ENCODE data around the gene ARTN.

Gene ARTN, protein sequence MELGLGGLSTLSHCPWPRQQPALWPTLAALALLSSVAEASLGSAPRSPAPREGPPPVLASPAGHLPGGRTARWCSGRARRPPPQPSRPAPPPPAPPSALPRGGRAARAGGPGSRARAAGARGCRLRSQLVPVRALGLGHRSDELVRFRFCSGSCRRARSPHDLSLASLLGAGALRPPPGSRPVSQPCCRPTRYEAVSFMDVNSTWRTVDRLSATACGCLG

DNA sequence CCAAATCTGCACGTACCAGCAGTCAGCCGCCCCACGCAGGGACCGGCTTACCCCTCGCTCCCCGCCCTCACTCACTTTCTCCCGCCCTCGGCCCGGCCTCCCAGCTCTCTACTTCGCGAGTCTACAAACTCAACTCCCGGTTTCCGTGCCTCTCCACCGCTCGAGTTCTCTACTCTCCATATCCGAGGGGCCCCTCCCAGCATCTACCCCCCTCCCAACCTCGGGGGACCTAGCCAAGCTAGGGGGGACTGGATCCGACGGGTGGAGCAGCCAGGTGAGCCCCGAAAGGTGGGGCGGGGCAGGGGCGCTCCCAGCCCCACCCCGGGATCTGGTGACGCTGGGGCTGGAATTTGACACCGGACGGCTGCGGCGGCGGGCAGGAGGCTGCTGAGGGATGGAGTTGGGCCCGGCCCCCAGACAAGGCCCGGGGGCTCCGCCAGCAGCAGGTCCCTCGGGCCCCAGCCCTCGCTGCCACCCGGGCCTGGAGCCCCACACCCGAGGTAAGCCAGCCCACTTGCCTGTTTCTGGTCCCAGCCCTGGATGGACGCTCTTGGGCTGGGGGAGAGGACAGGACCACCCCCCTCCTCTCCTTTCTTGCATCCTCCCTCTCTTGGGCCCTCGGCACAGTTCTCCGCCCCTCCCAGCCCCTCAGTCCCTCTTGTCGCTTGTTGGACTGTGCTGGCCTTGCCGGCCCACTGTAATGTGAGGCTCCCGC, at the start of gene ARTN:
Gene ARTN, plus strand, starts transcription at position 416 of the 715 bp plus-strand sequence. CDS start 1,856 bp downstream, outside the sequence.
- no peak for DNase-seq

GRCh38 chr1:43885279-43885801, 48.3 kb upstream of the ARTN start:
- DNase-seq, result no peak

GRCh38 chr1:43887748-43888147, 45.9 kb upstream of the ARTN start:
- DNase-seq, result no peak

GRCh38 chr1:43890815-43891214, 42.8 kb upstream of the ARTN start:
- DNase-seq, result no peak

DNA sequence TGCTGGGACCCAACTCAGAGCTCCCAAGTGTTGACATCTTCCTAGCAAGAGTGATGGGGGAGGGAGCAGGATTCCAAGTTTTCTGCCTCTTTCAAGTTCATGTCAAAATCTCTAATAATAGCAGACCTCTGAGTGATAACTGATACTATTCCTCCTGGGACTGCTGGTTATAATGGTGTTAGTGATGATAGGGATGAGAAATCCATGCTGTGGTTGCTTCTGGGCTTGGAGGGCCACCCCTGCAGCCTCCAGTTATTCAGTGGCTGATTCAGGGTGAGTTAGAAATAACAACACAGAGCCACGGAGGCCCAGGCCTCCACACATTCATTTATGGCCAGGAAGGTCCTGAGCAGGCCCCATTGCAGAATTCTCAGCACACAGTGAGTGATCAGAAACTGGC, 40.6 kb upstream of the ARTN start:
- no peak for DNase-seq

GRCh38 chr1:43898981-43899380, 34.6 kb upstream of the ARTN start:
- DNase-seq, result no peak

DNA sequence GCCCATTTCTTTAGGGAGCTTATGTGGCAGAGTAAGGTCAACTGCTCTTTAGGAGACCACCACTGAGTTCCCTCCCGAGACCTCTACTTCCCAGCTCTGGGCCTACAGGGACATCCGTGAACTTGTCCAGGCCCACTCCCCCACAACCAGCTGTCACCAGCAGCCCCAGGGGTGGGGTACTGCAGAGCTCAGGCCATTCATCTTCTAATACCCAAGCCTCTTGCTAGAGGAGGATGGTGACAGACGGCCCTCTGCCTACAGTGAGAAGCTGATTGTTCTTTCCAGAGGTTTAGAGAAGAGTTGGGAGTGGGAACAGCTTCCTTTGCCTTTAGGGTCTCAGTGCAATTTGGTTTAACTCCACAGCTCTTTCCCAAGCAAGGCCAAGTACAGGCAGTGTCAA, 33.2 kb upstream of the ARTN start:
- no peak for DNase-seq

DNA sequence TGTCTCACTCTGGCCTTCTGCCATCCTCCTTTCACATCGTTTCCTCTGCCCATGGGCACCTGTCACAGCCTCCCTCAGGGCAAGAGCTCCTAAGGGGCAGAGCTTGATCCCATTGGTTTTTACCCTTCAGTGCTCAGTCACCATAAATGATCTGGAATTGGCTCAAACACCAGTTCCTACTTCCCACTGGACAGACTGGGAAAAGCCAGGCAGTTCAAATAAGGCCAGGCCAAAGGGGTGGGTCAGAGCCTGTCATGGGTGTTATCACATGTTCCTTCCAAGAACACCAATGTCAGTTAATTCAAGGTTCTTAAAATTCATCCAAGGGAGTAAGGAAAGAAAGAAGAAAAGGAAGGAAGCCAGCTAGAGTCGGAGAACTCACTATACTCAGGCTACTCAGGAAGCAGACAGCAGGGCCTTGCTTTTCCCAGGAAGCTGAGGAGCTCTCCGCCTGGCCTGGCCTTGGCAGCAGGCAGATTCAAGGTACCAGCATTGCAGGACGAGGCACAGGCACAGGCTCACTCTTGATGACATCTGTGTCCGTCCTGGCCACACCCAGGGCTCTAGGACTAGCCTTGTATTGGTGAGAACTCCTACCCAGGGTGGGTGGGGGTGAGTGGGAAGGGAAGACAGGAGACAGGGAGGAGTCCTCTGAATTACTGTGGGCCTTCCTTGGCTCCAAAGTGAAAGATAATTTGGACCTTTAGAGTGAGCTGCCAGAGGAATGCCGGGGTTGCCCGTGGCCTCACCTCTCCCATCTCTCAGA, 32.2 kb upstream of the ARTN start:
- DNase-seq, result no peak

DNA sequence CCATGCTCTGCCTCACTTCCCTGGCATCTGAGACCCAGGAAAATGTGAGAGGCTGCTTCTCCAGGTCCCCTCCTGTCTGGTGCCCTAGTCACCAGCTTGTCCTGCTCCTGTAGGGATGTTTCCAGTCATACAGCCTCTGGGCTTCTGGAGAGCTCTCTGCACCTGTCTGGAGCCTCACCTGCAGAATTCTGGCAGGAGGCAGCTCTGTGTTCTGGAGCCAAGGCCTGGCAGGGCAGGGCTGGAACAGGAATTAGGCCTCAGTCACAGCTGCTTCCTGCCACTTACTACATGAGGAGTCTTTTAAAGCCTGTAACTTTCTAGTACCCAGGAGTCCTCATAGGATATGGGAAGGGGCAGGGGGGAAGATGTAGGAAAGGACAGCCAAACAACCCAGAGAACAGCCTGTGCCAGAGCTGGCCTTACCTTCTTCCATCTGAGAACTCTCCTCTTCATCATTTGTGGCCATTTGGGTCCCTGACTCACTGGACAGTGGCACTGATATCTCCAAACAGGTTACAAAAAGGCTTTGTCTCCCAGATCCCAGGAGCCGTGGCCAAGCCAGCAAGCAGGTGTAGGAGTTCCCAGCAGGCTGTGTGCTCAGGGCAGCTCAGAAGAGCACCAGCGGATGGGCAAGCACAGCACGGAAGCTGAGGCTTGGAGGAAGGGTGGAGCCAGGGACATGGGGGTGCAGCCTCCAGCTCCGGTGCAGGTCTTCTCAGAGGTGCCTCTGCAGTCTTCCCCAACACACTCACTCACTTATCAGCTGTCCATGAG, 31.4 kb upstream of the ARTN start:
- DNase-seq, result no peak

- DNase-seq, result no peak
These were observed 28.7 kb upstream of the ARTN start for GRCh38 chr1:43904660-43905551.

DNA sequence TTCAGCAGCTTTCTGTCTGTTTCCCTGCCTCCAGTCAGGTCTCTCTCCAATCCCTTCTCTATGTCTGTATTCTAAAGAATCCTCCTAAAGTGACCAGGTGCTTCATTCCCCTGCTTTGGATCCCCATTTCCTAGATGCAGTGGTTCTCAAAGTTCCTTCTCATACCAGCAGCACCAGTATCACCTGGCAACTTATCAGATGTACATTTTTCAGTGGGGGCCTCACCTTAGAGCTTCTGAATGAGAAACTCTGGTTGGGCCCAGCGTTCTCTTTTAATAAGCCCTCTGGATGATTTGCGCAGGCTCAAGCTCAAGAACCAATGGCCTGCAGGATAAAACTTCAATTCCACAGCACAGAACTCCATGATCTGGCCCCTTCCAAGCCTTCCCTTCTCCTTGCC, 25.4 kb upstream of the ARTN start:
- DNase-seq, result no peak

DNA sequence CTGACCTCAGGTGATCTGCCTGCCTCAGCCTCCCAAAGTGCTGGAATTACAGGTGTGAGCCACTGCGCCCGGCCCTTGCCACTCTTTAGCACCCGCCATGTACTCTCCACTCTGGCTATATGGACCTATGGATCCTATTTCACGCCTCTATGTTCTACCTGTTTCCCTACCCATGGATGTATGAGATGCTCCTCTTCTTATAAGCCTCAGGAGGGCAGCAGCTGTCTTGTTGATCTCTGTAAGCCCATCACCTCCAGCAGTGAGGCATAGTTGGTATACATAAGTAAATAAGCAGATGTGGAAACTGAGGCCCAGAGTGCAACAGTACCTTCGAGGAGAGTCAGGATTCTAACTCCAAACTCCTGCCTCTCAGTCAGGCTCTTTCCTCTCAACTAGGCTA, 24.7 kb upstream of the ARTN start:
- DNase-seq, result no peak

DNA sequence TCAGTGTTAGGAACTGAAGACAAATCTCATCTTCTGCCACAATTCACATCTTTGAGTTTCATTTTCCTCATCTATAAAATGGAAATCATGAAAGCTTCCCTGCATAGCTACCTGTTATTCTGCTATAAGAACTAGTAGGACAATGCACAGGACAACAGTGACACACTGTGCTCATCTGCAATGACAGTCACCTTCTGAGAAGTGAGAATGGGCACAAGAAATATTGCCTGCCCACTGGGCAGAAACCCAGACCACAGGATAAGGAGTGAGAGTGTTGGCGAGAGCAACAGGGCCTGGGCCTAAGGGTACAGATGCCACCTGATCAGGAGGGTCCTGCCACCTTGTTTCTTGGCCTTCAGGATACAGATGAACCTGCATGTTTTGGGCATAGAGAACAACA, 23.3 kb upstream of the ARTN start:
- DNase-seq, result no peak

DNA sequence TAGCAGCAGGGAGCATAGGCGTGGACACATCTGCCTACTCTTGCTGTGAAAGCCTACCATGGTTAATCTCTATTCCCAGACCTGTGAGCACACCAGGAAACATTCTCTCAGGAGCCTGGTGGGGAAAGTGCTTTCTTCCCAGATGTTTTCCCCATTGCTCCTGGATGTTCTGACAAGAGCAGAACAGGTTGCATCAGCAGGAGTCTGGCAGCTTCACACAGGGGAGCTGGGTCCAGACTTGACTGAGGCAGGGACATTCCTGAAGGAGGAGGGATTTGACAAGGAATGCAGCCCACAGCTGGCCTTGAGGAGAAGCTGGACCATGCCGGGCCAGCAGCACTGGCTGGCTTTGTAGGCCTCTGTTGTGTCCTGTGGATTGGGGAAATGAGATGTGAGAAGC, 21.0 kb upstream of the ARTN start:
- DNase-seq, result no peak

GRCh38 chr1:43913051-43913501, 20.5 kb upstream of the ARTN start:
- DNase-seq, result no peak

- no peak for DNase-seq
These were observed 19.8 kb upstream of the ARTN start for GRCh38 chr1:43913666-43914360.

GRCh38 chr1:43914576-43915525, 18.8 kb upstream of the ARTN start:
- DNase-seq, result no peak

DNA sequence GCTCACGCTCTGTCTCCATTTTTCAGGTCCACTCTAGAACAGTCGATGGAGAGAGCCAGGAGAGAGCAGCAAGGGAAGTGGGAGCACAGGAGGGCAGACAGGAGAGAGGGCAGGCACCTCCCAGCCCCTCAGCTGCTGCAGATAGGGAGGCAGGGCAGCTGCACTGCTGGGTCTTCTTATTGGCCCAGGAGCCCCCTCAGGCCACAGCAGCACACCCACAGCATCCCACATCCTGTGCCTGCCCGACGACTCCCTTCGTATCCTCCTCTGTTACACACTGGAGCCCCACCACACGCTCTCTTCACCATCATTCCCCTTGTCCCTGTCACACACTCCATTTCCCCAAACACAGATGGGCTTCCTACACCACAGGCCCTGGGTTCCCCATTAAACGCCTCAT, 13.7 kb upstream of the ARTN start:
- DNase-seq, result no peak

- DNase-seq, result no peak
These were observed 12.6 kb upstream of the ARTN start for GRCh38 chr1:43921022-43921421.

DNA sequence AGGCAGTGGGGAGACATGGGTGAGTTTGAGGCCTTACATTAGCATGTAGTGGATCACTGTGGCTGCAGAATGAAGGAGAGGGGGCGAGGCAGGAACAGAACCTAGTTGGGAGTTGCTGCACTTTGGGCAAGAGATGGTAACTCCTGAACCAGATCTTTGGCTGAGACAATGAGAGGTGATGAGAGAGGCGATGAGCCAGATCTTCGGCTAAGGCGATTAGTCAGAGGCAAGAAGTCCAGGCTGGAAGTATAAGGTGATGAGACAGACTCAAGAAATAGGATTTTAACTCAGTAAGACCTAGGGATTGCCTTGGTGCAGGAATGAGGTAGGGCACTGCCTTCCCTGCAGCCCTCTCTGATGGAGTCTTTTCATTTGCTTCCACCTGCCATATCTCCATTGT, 9.1 kb upstream of the ARTN start:
- DNase-seq, result no peak

All from hippocampal formation (tissue), 2 donors.